ENCODE measurements around the gene ORMDL3. TPM values are rescaled to one million over a fixed set of nuclear protein-coding genes. Genes with fewer than 3 reads are reported as not detected.
A peak's percentile ranks its signal among the peaks of the same experiment; 100 is the strongest.

ORMDL3 gene
- total and polyA plus RNA-seq, 5 donors = 37.0 to 46.6 (median 41.0) TPM

DNA sequence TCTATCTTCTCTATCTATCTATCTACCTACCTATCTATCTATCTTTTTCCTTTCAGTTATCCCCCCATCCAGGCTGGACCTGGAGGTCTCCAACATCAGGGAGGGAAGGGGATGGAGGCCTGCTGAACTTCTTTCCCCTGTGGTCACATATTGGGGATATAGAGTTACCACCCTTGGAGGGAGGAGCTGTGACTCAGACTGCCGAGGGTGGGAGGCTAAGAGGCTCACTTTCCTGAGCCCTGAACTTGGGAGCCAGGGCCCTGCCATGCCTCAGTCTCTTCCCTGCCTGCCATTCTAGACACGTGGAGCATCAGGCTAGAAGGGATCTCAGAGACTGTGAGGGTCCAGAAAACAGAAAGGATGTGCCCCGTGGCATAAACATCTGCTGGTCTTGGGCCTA is 8.5 kb upstream of the ORMDL3 start:
- H3K9me3 ChIP-seq (ENCODE audit: control insufficient read depth, low read length) = no peaks in the 10 kb centered on the region
- H3K27me3 ChIP-seq (ENCODE audit: control insufficient read depth, insufficient read depth) = no peaks in the 10 kb centered on the region
- intact Hi-C loops (cut with DNase I) = no loop called here
- no peak overlapping the region for H3K27ac ChIP-seq (ENCODE audit: low read length)
- peaks cover 3% of the 10 kb centered on the region for H3K4me1 ChIP-seq (ENCODE audit: control insufficient read depth, insufficient read depth, low read length)
- no peak overlapping the region for H3K4me3 ChIP-seq (ENCODE audit: low read length)
- no peak for ATAC-seq
- DNase-seq = no peak
- 65% methylated on average over 3 of the region's 3 CpGs for WGBS

- Histone ChIP-seq H3K27ac (ENCODE audit: low read length) (peak overlapping the region; percentile 66), H3K4me3 (ENCODE audit: low read length) (no peak overlapping the region), H3K27me3 (ENCODE audit: control insufficient read depth, insufficient read depth) (no peaks in the 10 kb centered on the region), H3K9me3 (ENCODE audit: control insufficient read depth, low read length) (no peaks in the 10 kb centered on the region), H3K4me1 (ENCODE audit: control insufficient read depth, insufficient read depth, low read length) (peaks cover 3% of the 10 kb centered on the region)
- ATAC-seq (no peak), DNase-seq (no peak)
- 81% methylated on average over 5 of the region's 5 CpGs for WGBS
- intact Hi-C loops (cut with DNase I) = no loop called here
Observed at GRCh38 chr17:39934324-39934723, 6.9 kb upstream of the ORMDL3 start.

DNA sequence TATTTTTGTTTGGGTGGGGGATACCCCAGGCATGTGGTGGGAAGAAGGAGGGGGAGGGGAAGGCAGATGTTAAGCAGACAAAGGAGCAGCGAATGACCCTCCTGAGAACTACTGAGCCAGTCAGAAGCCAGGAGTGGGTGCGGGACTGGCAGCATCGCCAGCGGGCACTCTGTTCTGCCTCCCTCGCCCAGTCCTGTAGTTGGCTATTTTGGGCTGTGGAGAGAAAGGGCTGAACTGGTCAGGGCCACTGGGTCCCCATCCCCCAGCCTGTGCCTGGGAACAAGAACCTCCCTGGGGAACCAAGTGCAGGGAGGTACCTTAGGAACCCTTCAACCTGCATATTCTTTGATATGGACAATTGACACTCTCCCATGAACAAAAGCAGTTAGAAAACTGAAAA is 6.5 kb upstream of the ORMDL3 start:
- intact Hi-C loops (cut with DNase I) = no loop called here
- peak overlapping the region; percentile 18 for H3K27ac ChIP-seq (ENCODE audit: low read length)
- no peaks in the 10 kb centered on the region for H3K9me3 ChIP-seq (ENCODE audit: control insufficient read depth, low read length)
- peak; percentile 55 to 77 for ATAC-seq
- WGBS = 50% methylated on average over 5 of the region's 5 CpGs
- peaks cover 3% of the 10 kb centered on the region for H3K4me1 ChIP-seq (ENCODE audit: control insufficient read depth, insufficient read depth, low read length)
- H3K27me3 ChIP-seq (ENCODE audit: control insufficient read depth, insufficient read depth) = no peaks in the 10 kb centered on the region
- no peak overlapping the region for H3K4me3 ChIP-seq (ENCODE audit: low read length)
- no peak for DNase-seq

DNA sequence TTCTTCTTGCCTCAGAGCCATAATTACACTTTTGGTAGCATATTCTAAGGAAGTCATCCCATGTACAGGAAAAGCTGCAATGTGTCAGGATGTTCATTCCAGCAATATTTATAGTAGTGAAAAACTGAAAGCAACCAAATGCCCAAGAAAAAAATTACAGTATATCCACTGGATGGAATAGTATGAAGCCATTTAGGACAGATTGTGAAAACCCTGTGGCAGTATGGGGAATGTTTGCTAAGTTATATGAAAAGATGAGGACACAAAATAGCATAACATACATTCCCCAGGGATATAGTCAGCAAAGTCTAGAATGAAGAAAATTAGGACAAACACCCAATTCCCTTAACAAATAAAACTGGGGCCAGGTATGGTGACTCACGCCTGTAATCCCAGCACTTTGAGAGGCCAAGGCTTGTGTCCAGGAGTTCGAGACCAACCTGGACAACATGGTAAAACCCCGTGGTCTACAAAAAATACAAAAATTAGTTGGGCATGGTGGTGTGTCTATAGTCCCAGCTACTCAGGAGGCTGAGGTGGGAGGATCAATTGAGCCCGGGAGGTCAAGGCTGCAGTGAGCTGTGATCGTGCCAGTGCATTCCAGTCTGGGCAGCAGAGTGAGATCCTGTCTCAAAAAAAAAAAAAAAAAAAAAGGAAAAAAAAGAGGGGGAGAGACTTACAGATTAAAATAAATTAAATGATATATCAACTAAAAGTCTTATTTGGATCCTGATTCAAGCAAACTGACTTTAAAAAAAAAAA is 2.4 kb upstream of the ORMDL3 start:
- ATAC-seq (no peak), DNase-seq (no peak)
- peaks cover 6% of the 10 kb centered on the region for H3K4me1 ChIP-seq (ENCODE audit: control insufficient read depth, insufficient read depth, low read length)
- intact Hi-C loops (cut with DNase I) = no loop called here
- H3K4me3 ChIP-seq (ENCODE audit: low read length) = no peak overlapping the region
- H3K27me3 ChIP-seq (ENCODE audit: control insufficient read depth, insufficient read depth) = no peaks in the 10 kb centered on the region
- H3K27ac ChIP-seq (ENCODE audit: low read length) = peak overlapping the region; percentile 73
- WGBS = 88% methylated on average over 5 of the region's 5 CpGs
- no peaks in the 10 kb centered on the region for H3K9me3 ChIP-seq (ENCODE audit: control insufficient read depth, low read length)

DNA sequence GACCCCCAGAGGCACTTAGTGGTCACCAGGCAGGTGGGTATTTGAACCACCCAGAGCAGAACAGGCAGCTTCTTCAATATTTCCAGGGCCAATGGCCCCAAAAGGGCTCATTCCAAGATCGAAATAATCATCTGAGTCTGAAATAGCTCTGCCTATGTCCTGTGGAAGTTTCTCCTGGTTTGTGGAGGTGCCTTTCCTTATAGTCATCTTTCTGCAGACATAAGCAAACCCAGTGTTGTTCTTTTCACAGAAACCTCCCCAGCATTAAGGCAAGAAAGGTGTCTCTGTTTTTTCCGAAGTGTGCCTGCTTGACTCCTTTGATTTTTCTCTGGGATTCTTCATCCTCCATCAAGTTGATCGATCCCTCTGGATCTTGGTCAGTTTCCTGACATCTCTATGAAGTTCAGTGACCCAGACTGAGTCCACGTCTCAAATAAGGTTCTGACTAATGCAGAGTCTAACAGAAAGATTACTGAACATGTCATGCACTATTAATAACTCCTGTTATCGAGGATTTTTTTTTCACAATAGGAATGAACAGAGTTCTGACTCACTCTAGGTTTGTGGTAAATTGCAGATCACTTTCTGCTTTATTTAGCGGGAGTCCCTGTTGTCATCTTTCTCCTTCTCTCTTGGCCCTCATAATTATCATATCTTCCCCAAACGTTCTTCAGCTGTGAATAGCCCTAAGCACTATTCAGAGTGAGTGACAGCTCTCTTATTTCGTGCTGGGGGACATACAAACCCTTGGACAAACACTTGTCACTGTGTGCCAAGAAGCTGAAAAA is 1.7 kb upstream of the ORMDL3 start:
- H3K4me1 ChIP-seq (ENCODE audit: control insufficient read depth, insufficient read depth, low read length) = peaks cover 6% of the 10 kb centered on the region
- peak overlapping the region; percentile 66 for H3K4me3 ChIP-seq (ENCODE audit: low read length)
- peak overlapping the region; percentile 84 for H3K27ac ChIP-seq (ENCODE audit: low read length)
- no peaks in the 10 kb centered on the region for H3K27me3 ChIP-seq (ENCODE audit: control insufficient read depth, insufficient read depth)
- DNase-seq (no peak), ATAC-seq (peak; percentile 35 to 46)
- 26% methylated on average over 8 of the region's 8 CpGs for WGBS
- H3K9me3 ChIP-seq (ENCODE audit: control insufficient read depth, low read length) = no peaks in the 10 kb centered on the region
- intact Hi-C loops (cut with DNase I) = no loop called here

- H3K4me3 ChIP-seq (ENCODE audit: low read length) = peak overlapping the region; percentile 66
- WGBS = 27% methylated on average over 17 of the region's 17 CpGs
- H3K27ac ChIP-seq (ENCODE audit: low read length) = peak overlapping the region; percentile 84
- H3K4me1 ChIP-seq (ENCODE audit: control insufficient read depth, insufficient read depth, low read length) = peaks cover 6% of the 10 kb centered on the region
- DNase-seq (peak; percentile 61 to 84 (median 80)), ATAC-seq (peak; percentile 62 to 63)
- no peaks in the 10 kb centered on the region for H3K9me3 ChIP-seq (ENCODE audit: control insufficient read depth, low read length)
- intact Hi-C loops (cut with DNase I) = no loop called here
- H3K27me3 ChIP-seq (ENCODE audit: control insufficient read depth, insufficient read depth) = no peaks in the 10 kb centered on the region
Observed at GRCh38 chr17:39927929-39928857, 792 bp upstream of the ORMDL3 start.

DNA sequence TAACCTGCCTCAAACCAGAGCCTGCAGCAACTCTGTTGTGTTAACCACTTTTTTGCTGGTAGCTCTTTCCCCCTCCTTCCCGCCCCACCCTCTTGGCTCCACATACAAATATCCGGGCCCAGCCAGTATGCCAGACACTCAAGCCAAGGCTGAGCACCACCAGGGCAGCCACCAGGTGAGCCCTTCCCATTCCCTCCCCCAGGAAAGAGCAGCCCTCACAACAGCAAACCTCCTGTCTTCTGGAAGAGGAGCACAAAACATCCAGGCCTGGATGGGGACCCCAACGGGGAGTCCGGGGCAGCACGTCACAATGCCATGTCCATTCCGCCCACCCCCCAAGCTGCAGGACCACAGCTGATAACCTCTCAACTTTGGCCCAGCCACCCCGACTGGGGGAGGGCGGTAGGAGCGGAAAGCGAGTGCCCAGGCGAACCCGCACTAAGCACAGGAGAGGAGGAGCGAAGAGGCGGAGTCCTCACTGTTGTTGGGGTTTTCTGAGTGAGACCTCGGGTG is 757 bp downstream of the ORMDL3 start:
- Histone ChIP-seq H3K4me3 (ENCODE audit: low read length) (peak overlapping the region; percentile 66), H3K4me1 (ENCODE audit: control insufficient read depth, insufficient read depth, low read length) (peaks cover 6% of the 10 kb centered on the region), H3K27me3 (ENCODE audit: control insufficient read depth, insufficient read depth) (no peaks in the 10 kb centered on the region), H3K27ac (ENCODE audit: low read length) (no peak overlapping the region), H3K9me3 (ENCODE audit: control insufficient read depth, low read length) (no peaks in the 10 kb centered on the region)
- ATAC-seq = peak; percentile 7 to 42
- peak; percentile 51 to 78 (median 74) for DNase-seq
- WGBS = 3% methylated on average over 15 of the region's 15 CpGs
- intact Hi-C loops (cut with DNase I) = no loop called here

- Histone ChIP-seq H3K4me3 (ENCODE audit: low read length) (no peak overlapping the region), H3K27ac (ENCODE audit: low read length) (no peak overlapping the region), H3K9me3 (ENCODE audit: control insufficient read depth, low read length) (no peaks in the 10 kb centered on the region), H3K4me1 (ENCODE audit: control insufficient read depth, insufficient read depth, low read length) (peaks cover 6% of the 10 kb centered on the region), H3K27me3 (ENCODE audit: control insufficient read depth, insufficient read depth) (no peaks in the 10 kb centered on the region)
- DNase-seq = peak in 1 of 3 donors; percentile 2
- WGBS = 39% methylated on average over 4 of the region's 4 CpGs
- intact Hi-C loops (cut with DNase I) = no loop called here
- no peak for ATAC-seq
Observed at GRCh38 chr17:39926135-39926587, 1.2 kb downstream of the ORMDL3 start.

GRCh38 chr17:39925282-39926134 is 1.9 kb downstream of the ORMDL3 start:
- H3K27me3 ChIP-seq (ENCODE audit: control insufficient read depth, insufficient read depth) = no peaks in the 10 kb centered on the region
- DNase-seq (peak in 1 of 3 donors; percentile 37), ATAC-seq (no peak)
- WGBS = 81% methylated on average over 11 of the region's 11 CpGs
- intact Hi-C loops (cut with DNase I) = no loop called here
- no peaks in the 10 kb centered on the region for H3K9me3 ChIP-seq (ENCODE audit: control insufficient read depth, low read length)
- no peak overlapping the region for H3K27ac ChIP-seq (ENCODE audit: low read length)
- peaks cover 6% of the 10 kb centered on the region for H3K4me1 ChIP-seq (ENCODE audit: control insufficient read depth, insufficient read depth, low read length)
- H3K4me3 ChIP-seq (ENCODE audit: low read length) = no peak overlapping the region

- WGBS = 66% methylated on average over 3 of the region's 3 CpGs
- Histone ChIP-seq H3K4me3 (ENCODE audit: low read length) (no peak overlapping the region), H3K4me1 (ENCODE audit: control insufficient read depth, insufficient read depth, low read length) (peaks cover 6% of the 10 kb centered on the region), H3K27me3 (ENCODE audit: control insufficient read depth, insufficient read depth) (no peaks in the 10 kb centered on the region), H3K9me3 (ENCODE audit: control insufficient read depth, low read length) (no peaks in the 10 kb centered on the region), H3K27ac (ENCODE audit: low read length) (no peak overlapping the region)
- DNase-seq (peak in 1 of 3 donors; percentile 15), ATAC-seq (no peak)
- intact Hi-C loops (cut with DNase I) = no loop called here
Observed at GRCh38 chr17:39924691-39925055, 2.7 kb downstream of the ORMDL3 start.
